GM12878 (cell line): ENCODE data around the gene DRD1.

ENCODE experiments used
- CBX5 ChIP-seq: sonication (generic); IDR thresholded peaks from 2 replicates; pipeline ENCODE4 v1.6.1; 2016; ENCODE audit warnings: low read depth, moderate library complexity, mild to moderate bottlenecking, inconsistent platforms
- CREB1 ChIP-seq: IDR thresholded peaks from 2 replicates; pipeline ENCODE4 v1.6.1; 2012; ENCODE audit warnings: low read depth, mild to moderate bottlenecking, inconsistent platforms
- CREM ChIP-seq: IDR thresholded peaks from 2 replicates; pipeline ENCODE4 v1.6.1; 2014; ENCODE audit warnings: antibody characterized with exemption, low read depth
- EGR1 ChIP-seq, 2 experiments: IDR thresholded peaks; 1 replicate in 1 of 2; 2 replicates in 1 of 2; pipeline ENCODE4 v1.6.1; 2011 to 2012; ENCODE audit warnings: low read depth in 2 of 2, low read length in 2 of 2, borderline replicate concordance in 1 of 2, mild to moderate bottlenecking in 1 of 2, moderate library complexity in 1 of 2
- EP300 ChIP-seq, 2 experiments: fragments of 150-350 bp in 1 of 2; IDR thresholded peaks; 2 replicates each; pipeline ENCODE4 v1.6.1; 2011 to 2012; ENCODE audit warnings: low read depth in 2 of 2, low read length in 2 of 2, borderline replicate concordance in 1 of 2, improper control_type of control experiment in 1 of 2, inconsistent platforms in 1 of 2; ENCODE audit not compliant: control insufficient read depth in 1 of 2
- MXI1 ChIP-seq: fragments of 150-350 bp; IDR thresholded peaks from 2 replicates; pipeline ENCODE4 v1.6.1; 2011; ENCODE audit warnings: low read depth, mild to moderate bottlenecking, inconsistent platforms, low read length, improper control_type of control experiment
- RFX5 ChIP-seq: IDR thresholded peaks from 2 replicates; pipeline ENCODE4 v1.6.1; 2011; ENCODE audit warnings: low read depth, low read length, improper control_type of control experiment
- ZNF384 ChIP-seq: IDR thresholded peaks from 2 replicates; pipeline ENCODE4 v1.6.1; 2012; ENCODE audit warnings: low read depth, mild to moderate bottlenecking, low read length, improper control_type of control experiment, borderline replicate concordance

DNA sequence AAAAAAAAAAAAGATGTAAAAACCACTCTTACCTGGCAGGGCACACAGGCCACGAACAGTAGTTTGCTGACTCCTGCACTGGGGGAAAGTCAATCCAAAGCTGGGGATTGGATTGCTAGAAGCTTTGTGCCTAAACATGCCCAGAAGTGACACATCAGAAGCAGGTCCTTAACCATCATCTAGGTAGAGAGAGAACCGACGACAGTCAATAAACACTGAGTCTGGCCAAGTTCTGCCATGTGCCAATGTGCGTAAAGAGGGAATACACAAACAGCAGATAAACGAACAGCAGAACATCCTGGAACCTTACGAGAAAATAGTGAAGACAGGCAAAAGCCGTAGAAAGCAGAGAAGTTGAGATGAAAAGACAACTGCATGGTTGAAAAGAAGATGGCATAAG lies 49.3 kb upstream of the DRD1 start:
- TF ChIP-seq ZNF384 = no peak
- TF ChIP-seq CREM = no peak
- TF ChIP-seq EP300 (IDR thresholded peaks at IDR 0.05; ENCODE audit: borderline replicate concordance in 1 of 2, control insufficient read depth in 1 of 2, low read depth in 2 of 2, low read length in 2 of 2) = no peak
- TF ChIP-seq RFX5 = no peak
- TF ChIP-seq MXI1 = no peak
- no peak for TF ChIP-seq CREB1
- TF ChIP-seq CBX5 = no peak
- TF ChIP-seq EGR1 (IDR thresholded peaks at IDR 0.05; ENCODE audit: borderline replicate concordance in 1 of 2, low read depth in 2 of 2, low read length in 2 of 2) = no peak
